Stimulated activated CD8-positive, alpha-beta memory T cell treated with anti-CD3 and anti-CD28 coated beads, Interleukin-4, amount 100 ng/mL, for 48 hours (primary cell): Measurements from ENCODE around the gene CRABP1.

Experiments
- DNase-seq: peaks from one replicate; pipeline ENCODE4 v3.0.0-alpha.2; 2020

The CRABP1 gene

GRCh38 chr15:78319588-78319987 is 20.6 kb upstream of the CRABP1 start:
- DNase-seq, result no peak

- DNase-seq, result no peak
Observed at GRCh38 chr15:78320183-78320582, 20.0 kb upstream of the CRABP1 start.

GRCh38 chr15:78321041-78321570 is 19.0 kb upstream of the CRABP1 start:
- no peak for DNase-seq

- DNase-seq, result no peak
Observed at GRCh38 chr15:78321786-78322185, 18.4 kb upstream of the CRABP1 start.

GRCh38 chr15:78322243-78322642 is 17.9 kb upstream of the CRABP1 start:
- DNase-seq, result no peak

- no peak for DNase-seq
Observed at GRCh38 chr15:78322724-78323521, 17.2 kb upstream of the CRABP1 start.

- no peak for DNase-seq
Observed at GRCh38 chr15:78323693-78324092, 16.5 kb upstream of the CRABP1 start.

- DNase-seq, result no peak
Observed at GRCh38 chr15:78324144-78324543, 16.0 kb upstream of the CRABP1 start.

GRCh38 chr15:78325092-78325843 is 14.9 kb upstream of the CRABP1 start:
- no peak for DNase-seq

GRCh38 chr15:78327466-78327865 is 12.7 kb upstream of the CRABP1 start:
- no peak for DNase-seq

- DNase-seq, result no peak
Observed at GRCh38 chr15:78329625-78330024, 10.5 kb upstream of the CRABP1 start.

GRCh38 chr15:78334845-78335244 is 5.3 kb upstream of the CRABP1 start:
- DNase-seq, result no peak

GRCh38 chr15:78335985-78336384 is 4.2 kb upstream of the CRABP1 start:
- DNase-seq, result no peak

GRCh38 chr15:78338781-78339180 is 1.4 kb upstream of the CRABP1 start:
- no peak for DNase-seq

- no peak for DNase-seq
Observed at GRCh38 chr15:78339559-78339958, 594 bp upstream of the CRABP1 start.

GRCh38 chr15:78341057-78341987 is 1.2 kb downstream of the CRABP1 start:
- DNase-seq, result no peak

GRCh38 chr15:78342021-78342420 is 1.9 kb downstream of the CRABP1 start:
- DNase-seq, result no peak

- no peak for DNase-seq
Observed at GRCh38 chr15:78343276-78344060, 3.3 kb downstream of the CRABP1 start.

- no peak for DNase-seq
Observed at GRCh38 chr15:78345396-78346125, 5.4 kb downstream of the CRABP1 start.

- no peak for DNase-seq
Observed at GRCh38 chr15:78347586-78348543, 7.7 kb downstream of the CRABP1 start.
